Stimulated activated CD8-positive, alpha-beta memory T cell treated with anti-CD3 and anti-CD28 coated beads, Interleukin-12 subunit alpha, Interleukin-12 subunit beta, amount 100 ng/mL, for 24 hours (primary cell): ENCODE data around the gene C2CD4D.
"Not testable (repeated sequence)": the region's sequence is repeated elsewhere in the genome, so short reads cannot be mapped to it uniquely, and the experiment has no call there.

Source experiments
- DNase-seq: peaks from one replicate; pipeline ENCODE4 v3.0.0-alpha.2; 2020; ENCODE audit errors: extremely low read depth

The C2CD4D gene

DNA sequence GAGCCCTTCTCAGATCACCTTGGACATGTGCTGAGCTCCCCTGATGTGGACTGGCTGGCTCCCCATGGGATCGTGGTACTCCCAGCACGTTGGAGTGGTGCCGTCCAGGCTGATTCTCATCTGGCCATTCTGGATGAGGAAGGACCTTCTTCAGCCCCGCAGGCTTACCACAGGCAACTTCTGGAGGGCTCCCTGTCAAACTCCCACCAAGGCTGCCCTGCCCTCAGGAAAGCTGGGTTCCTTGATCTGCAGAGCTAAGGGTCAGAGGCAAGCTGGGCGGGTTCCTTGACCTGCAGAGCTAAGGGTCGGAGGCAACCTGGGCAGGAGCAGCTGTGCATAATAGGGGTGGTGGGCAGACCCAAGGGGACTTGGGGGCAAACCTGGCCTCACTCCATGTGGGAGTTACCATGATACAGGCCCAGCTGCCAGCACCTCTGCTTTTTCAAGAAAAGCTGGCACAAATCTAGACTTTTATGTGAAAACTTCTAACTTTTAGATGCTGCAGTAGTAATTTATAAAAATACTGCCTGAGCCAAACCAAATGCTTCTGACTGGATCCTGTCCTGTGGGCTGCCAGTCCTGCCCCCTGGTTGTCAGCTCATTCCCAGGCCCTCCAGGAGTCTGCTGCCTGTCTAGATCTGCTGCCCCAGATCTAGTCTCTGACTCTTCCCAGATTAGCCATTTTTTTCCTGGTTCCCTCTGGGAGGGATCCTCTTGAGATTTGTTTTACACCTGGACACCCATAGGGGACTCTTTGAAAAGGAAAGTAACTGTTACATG is 19.5 kb upstream of the C2CD4D start:
- no peak for DNase-seq

DNA sequence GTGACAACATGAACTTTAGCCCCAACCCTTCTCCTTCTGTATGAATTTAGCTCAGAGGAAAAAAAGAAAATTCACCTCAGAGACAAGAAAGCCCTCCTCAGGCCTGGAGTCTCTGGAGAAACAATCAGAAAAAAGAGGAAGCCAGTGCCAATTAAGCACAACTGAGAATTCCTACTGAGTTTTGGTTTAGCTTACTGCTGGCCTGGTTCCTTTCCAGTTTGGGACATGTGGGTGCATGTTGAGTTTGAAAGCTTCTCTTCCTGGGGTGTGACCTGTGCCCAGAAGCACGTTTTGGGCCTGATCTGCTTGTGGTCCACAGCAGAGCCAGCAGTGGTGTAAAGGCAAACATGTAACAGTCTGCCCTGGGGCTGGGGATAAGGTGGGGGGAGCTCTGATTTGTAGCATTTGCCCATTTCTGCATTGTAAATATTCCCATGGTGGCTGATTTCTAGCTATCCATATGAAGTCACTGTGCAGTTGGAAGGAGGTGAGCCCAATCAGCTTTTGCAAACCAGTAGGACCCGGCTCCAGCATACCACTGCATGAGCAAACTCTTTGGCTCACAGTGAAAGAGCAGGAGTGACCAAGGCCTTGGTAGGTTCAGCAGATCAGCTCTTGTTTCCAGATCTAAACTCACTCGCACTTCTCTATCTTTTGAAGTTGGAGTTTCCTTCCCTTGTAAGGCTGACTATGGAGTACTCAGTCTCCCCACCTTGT is 18.6 kb upstream of the C2CD4D start:
- no peak for DNase-seq

DNA sequence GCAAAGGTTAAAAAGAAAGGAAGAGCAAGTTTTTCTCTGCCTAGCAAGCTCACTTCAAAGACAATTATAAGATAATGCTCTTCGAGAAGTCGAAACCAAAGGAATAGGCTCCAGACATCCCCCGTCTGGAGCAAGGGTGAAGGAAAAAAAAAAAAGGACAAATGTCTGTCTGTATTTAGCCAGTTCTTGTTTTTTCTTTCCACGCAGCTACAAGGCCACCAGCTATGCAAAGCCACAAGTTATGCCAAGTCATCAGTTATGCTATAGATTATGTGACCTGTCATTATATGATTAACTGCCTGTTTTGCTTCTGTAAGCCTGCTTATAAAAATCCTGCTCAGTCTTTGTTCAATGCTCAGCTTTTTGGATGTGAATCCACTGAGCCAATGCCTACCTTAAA is 16.3 kb upstream of the C2CD4D start:
- no peak for DNase-seq

DNA sequence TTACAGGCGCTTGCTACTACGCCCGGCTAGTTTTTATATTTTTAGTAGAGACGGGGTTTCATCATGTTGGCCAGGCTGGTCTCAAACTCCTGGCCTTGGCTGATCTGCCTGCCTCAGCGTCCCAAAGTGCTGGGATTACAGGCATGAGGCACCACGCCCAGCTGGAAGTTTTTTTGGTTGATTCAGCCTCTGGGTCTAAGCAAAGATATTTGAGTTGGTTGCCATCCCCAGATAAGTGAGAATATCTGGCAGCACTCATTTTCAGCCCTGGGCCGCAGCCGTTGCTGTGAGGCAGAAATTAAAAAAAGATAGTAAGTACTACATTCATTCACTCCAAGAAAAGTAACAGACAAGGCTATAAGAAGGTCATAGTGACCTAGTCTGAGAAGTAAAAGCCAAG is 15.9 kb upstream of the C2CD4D start:
- DNase-seq: not testable (repeated sequence)

DNA sequence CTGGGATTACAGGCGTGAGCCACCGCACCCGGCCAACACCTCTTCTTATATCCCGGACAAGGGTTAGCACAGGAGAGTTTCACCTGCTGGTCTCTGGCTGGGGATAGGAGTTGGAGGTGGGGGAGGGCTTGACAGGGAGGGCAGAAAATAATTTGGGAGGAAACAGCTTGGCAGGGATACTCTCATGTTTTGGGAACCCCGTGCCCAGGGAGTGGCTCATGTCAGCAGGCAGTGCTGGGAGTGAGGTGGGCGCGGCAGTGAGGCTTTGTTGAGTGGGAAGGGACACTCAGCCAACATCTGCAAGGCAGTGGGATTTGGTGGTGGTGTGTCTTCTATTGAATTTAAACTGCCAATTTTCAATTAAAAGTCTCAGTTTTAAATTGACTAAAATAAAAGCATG is 15.0 kb upstream of the C2CD4D start:
- no peak for DNase-seq

DNA sequence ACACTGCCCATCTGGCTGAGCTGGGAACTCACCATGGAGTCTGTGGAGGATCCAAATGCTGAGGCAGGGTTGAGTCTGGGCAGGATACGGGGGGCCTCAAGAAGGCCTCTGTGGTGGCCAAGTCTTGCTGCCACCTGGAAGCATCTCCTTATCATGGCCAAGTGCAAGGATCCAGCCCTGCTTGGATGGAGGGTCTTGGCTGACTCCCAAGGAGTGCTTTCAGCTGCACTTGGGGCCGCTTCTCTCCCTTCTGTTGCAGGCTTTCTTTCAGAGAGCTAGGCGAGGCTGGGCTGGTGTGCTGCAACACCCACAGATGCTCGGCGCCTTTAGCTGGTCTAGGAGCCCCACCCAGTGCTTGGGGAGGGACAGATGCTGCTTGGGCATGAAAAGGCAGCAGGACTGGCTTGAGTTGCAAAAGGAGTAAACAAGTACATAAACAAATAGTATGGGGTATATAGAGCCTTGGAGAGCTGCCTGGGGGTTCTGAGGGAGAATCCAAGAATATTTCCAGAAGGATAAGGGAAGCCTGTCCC is 13.9 kb upstream of the C2CD4D start, which contains the start of gene THEM5:
Gene THEM5, minus strand, starts transcription at position 302 of the 533 bp plus-strand sequence. Its CDS starts 147 bp downstream, at position 155.
- no peak for DNase-seq

DNA sequence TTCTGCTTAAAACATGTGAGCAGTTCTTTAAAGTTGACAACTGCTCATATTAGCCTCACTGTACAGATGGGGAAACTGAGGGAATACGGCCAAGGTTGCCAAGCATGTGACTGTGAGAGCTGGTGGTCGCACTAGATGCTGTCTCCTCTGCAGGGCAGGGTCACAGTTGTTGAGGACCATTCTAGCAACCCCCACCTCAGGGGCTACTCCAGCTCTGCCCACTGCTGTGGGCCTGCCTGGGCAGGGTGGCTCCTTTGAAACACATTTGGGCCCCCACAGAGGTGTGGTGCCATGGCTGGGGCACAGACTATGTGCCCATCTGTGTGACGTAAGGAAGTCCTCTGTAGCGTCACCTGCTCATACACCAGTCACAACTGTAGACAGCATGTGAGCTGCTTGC is 13.1 kb upstream of the C2CD4D start:
- no peak for DNase-seq

DNA sequence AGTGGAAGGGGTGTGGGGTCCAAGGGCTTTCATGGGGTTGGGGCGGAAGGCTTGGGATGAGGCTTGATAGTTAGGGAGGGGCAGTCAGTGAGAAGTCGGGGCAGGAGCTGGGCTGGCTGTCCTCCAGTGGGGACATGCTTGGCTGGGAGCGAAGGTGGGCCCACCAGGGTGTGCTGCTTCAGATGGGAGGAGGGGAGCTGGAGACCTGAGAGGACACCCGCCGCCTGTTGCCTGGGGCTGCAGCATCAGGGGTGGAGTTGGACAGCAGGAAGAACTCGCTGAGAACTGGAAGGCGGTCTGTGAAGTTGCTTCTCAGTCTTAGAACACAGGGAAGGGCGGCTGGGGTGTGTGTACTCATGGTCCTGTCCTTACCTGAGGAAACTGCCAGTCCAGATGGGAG is 12.3 kb upstream of the C2CD4D start:
- DNase-seq: no peak

DNA sequence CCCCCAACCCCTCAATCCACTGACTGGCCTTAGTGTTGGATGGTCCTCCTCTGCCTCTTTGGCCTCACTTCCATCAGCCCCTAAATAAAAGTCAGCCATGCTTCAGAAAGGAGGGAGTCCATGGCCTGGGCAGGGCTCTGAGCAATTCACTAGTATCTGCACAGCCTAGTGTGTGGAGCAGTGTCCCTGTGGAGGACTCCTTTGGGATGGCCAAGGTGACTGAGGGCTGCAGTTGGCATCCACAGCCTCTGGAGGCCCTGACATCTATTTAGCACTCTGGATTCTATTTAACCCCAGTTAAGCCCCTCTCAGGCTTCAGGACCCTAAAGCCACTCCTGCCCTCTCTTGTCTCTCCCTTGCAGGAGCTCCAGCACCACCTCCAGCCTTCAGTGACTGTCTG is 10.3 kb upstream of the C2CD4D start:
- no peak for DNase-seq

DNA sequence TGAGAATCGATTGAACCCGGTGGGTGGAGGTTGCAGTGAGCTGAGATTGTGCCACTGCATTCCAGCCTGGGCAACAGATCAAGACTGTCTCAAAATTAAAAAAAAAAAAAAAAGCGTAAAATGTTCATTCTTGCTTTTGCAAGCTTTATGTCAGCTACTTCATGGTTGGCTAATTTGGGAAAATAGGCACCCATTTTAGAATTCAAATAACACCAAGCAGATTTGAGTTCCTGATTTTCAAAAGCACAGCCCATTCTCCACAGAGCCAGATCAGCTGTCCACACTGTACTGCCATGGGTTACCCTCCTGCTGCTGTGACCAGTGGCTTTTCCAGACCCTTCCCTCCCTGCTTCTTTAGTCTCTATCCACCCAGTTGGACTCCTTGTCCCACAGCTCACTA is 9.5 kb upstream of the C2CD4D start:
- no peak for DNase-seq

DNA sequence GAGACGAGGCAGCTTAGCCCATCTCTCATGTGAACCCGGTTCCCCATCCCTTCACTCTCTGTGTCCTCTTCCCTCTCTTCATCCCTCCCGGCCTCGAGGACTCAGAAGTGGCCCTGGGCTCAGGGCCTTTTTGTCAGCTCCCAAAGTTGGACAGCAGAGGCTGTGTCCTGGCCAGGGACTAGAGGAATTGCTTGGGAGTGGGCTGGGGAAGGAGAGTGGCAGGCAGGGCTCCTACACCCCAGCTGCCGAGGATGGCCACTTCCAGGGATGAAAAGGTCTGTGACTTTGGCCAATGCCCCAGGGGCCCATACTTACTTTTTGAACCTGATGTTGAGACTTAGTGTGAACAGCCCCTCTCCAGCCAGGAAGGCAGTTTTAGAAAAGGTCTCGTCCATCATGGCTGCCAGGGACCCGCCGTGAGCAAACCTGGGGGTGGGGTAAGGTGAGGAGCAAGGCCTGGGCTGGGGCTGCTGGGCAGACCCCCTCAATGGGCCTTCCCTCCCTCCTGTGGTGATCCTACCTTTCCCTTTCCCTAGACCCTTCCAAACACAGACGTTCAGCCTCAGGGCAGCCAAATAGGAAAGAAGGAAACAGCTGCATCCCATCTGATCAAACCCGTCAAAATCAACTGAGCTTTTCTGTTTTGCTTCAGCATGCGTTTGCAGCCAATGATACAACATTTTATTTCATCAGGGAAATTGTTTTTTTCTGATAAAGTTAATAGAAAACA is 8.4 kb upstream of the C2CD4D start:
- no peak for DNase-seq

DNA sequence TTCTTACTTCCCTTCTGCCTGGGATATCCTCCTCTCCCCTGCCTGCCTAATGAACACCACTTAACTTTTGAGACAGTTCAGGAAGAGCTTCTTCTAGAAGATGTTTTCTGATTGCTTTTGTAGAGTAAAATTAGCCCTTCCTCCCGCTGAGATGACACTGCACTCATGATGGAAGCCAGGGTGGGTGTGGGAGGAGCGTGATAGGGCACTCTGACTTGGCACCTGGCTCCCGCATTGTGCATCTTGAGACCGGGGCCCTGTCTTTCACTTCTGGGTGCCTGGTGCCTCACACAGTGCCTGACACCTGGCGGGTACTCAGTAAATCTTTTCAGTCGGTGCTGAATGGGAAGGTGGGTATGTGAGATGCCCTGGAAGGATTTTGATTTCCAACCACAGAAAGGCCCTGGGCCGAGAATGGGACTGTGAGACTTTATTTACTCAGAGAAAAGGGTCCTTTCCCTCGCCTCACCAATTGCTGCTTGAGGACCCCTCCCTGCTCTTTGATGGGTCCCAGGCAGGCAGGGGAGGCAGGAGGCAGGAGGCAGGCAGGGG is 7.1 kb upstream of the C2CD4D start:
- DNase-seq: no peak

DNA sequence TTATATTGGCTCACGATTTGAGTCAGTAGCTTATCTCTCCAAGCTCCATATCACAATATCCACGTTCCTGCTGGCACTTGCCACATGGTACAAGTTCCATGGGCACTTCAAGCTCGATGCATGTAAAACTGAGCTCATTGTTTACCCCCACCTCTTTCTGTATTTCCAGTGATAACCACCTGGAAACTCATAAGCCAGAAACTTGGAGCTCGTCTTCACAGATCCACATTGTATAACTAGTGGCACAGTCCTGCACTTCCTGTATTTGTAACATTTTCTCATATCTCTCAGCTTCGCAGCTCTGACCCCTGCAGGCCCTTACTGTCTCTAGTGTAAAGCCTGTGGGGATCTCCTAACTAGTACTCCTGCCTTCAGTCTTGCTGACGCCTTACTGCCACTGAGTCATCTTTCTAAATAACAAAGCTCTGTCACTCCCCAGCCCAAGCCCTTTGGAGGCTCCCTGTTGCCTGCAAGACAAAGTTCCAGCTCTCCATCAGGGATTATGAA is 6.5 kb upstream of the C2CD4D start:
- DNase-seq: no peak

DNA sequence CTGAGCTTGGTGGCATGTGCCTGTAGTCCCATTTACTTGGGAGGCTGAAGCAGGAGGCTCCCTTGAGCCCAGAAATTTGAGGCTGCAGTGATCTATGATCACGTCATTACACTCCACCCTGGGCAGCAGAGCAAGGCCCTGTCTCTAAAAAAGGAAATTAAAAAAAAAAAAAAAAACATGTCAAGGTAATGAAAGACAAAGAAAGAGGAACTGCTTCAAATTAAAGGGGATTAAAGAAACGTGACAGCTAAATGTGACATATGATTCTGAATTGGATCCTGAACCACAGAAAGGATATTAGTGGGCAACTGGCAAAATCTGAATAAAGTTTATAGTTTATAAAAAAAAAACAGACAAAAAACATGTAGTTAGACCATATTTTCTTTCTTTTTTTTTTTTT is 3.8 kb upstream of the C2CD4D start:
- DNase-seq: no peak

DNA sequence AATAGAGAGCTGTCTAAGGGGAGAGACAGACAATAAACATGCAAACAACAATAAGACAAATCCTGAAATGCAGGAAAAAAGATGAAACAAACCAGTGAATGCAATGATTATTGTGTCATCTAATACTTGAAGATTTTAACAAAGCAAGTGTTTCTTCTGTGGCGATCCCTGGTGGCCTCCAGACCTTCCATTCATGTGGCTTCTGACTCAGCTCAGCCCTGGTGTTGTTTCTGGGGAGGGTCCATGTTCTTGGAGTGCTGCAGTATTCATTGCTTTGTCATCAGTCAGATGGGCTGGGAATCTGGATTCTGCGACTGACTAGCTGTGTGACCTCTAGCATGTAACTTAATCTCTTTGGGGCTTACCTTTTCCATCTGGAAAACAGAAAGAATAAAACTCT is 1.5 kb upstream of the C2CD4D start:
- DNase-seq: no peak

DNA sequence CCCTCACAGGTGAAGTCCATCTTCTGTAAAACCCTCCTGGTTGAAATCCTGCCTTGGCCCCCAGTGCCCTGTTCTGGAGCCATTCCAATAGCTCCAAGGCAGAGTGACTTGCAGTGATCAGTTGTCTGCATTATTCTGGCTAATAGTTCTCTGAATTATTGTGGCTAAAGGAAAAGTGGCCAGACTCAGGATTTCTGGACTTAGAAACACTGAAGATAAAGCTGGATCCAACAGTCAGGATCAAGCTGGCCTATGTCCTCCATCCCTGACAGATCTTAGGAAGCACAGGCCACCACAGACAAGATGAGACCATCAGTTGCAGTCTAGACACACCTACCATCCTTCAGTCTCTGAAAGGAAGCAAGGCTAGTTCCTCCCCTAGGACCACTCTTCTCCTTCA is 801 bp upstream of the C2CD4D start:
- DNase-seq: no peak

DNA sequence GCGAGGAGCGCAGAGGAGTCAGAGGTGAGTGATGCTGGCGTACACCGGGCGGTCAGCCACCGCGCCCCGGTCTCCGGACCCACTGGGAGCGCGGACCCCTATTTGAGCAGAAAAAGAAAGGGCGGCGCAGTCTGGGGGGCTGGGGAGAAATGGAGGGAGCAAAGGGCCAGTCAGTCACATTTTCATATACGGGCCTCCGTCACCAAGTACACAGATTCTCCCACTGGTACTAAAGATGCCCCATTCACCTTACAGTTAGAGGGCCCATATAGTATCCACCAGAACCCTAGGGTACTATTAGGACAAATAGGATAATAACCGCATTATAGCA is 573 bp downstream of the C2CD4D start:
- no peak for DNase-seq

DNA sequence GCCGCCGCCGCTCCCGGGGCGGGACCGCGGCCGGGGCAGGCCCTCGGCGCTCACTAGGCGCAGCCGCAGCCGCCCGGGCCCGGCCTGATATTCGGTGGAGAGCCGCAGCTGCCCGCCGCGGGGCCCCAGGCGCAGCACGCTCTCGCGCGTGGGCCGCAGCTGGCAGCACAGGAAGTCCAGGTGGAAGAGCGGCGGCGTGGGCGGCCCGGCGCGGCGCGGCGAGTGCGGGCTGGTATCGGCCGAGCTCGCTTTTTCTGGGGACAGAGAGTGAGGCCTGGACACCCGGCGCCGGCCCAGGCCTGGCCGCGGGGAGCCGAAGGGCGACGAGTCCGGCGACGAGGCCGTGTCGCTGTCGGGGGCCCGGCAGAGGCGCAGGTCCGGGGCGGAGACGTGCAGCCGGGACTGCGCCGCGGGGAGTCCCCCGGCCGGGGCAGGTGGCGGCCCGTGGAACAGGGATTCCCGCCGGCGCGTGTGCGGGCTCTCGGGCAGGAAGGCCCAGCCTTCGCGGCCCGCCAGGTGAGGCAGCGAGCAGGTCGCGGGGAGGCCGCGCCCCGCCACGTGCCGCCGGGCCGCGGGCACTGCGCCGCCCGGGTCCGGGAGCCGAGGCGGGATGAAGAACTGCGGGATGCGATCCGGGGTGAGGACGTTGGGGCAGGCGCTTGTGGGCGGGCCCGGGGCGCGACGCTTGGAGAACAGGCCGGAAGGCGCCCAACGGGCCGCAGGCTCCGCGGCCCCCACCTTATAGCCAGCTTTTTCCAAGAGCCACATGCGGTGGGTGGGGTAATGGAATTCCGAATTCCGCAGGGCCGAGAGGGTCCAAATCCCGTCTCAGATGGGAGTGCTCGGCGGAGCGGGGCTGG is 1.2 kb downstream of the C2CD4D start:
- no peak for DNase-seq

DNA sequence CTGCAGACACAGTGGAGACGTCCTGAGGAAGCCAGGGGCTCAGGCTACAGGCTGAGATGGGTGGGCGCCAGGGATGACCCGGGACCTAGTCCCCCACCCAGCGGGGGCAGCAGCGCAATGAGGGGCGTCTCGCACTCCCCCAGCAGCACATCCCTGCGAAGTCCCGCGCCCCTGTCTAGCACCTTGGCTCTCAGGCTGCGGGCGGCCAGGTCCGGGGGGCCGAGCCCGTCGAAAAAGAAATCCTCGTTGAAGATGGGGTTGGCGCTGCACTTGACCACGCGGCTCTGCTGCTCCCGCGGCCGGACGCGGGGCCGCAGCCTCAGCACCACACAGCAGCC is 1.8 kb downstream of the C2CD4D start:
- no peak for DNase-seq

DNA sequence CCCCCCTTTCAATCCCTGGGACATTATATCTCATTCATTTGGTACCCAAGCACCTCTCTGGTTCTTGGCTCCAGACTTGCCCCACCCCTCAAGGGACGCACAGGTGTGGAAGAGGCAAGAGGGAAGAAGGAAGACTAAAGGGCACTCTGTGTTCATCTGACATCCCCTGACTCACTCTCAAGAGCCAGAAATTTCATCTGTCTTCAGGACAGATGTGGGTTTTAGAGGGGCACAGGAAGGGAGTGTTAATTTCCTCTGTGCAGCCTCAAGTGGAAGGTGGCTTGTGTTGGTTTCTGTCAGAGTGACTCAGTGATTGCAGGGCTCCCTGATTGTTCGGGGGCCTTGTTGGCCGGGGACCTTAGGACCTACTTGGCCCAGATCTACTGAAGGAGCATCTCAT is 2.4 kb downstream of the C2CD4D start:
- DNase-seq: no peak

DNA sequence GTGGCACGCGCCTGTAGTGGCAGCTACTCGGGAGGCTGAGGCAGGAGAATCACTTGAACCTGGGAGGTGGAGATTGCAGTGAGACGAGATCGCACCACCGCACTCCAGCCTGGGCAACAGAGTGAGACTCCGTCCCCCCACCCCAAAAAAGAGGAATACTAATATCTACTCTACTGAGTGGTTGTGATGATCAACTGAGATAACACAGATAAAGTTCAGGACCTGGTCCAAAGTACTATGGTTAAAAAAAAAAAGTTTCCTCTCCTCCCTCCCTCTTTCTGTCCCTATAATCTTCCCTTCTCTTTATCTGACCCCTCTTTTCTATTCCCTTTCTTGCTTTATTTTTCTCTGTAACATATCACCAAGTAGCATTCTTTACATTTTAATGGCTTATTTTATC is 4.0 kb downstream of the C2CD4D start:
- no peak for DNase-seq
